Spleen (tissue), 11 donors: Measurements from ENCODE around the gene PGGT1B. TPM values are rescaled to one million over a fixed set of nuclear protein-coding genes. Genes with fewer than 3 reads are reported as not detected.

Experiments used
- DNase-seq: peaks from one replicate; pipeline ENCODE4 v3.0.0-alpha.2; 2020
- H3K27ac ChIP-seq, 8 donors: fragments of 200-600 bp; sonication (generic) in 7 of 8; 1 replicate in 4 of 8; 2 replicates in 4 of 8; pipeline versions ENCODE4 v1.5.0 to v1.8.0; 2016 to 2021; ENCODE audit warnings: inconsistent platforms in 4 of 8, mild to moderate bottlenecking in 4 of 8, moderate library complexity in 1 of 8
- H3K27me3 ChIP-seq, 7 donors: fragments of 200-600 bp; sonication (generic) in 6 of 7; replicated peaks in 1 of 7; 1 replicate in 4 of 7; 2 replicates in 3 of 7; pipeline versions ENCODE4 v1.5.0 to v1.8.0; 2016 to 2021; ENCODE audit warnings: inconsistent platforms in 3 of 7, mild to moderate bottlenecking in 1 of 7
- H3K36me3 ChIP-seq, 6 donors: fragments of 200-600 bp; sonication (generic) in 5 of 6; 1 replicate in 4 of 6; 2 replicates in 2 of 6; pipeline versions ENCODE4 v1.5.0 to v1.8.0; 2016 to 2021; ENCODE audit warnings: inconsistent platforms in 2 of 6
- H3K4me1 ChIP-seq, 6 donors: fragments of 200-600 bp; sonication (generic) in 5 of 6; 1 replicate in 3 of 6; 2 replicates in 3 of 6; pipeline versions ENCODE4 v1.5.0 to v1.8.0; 2016 to 2021; ENCODE audit warnings: inconsistent platforms in 3 of 6
- H3K4me3 ChIP-seq, 8 donors: fragments of 200-600 bp; sonication (generic) in 7 of 8; 1 replicate in 4 of 8; 2 replicates in 4 of 8; pipeline versions ENCODE4 v1.5.0 to v1.8.0; 2016 to 2021; ENCODE audit warnings: inconsistent platforms in 4 of 8, mild to moderate bottlenecking in 4 of 8, moderate library complexity in 2 of 8
- H3K9me3 ChIP-seq, 8 donors: fragments of 200-600 bp; sonication (generic) in 7 of 8; 1 replicate in 4 of 8; 2 replicates in 4 of 8; pipeline versions ENCODE4 v1.5.0 to v1.8.0; 2016 to 2021; ENCODE audit warnings: inconsistent platforms in 4 of 8
- CTCF ChIP-seq, 11 experiments: fragments of 200-600 bp in 7 of 11; fragments of 450-650 bp in 4 of 11; sonication (generic) in 4 of 11; IDR thresholded peaks in 8 of 11; conservative IDR thresholded peaks in 3 of 11; 1 replicate in 7 of 11; 2 replicates in 4 of 11; pipeline versions ENCODE4 v1.4.0 to v1.8.0; 2016 to 2021; ENCODE audit warnings: antibody characterized with exemption in 11 of 11, inconsistent platforms in 4 of 11, mild to moderate bottlenecking in 1 of 11
- POLR2A ChIP-seq, 3 donors: fragments of 450-650 bp; IDR thresholded peaks; one replicate each; pipeline ENCODE4 v1.5.1; 2017; ENCODE audit warnings: antibody characterized with exemption in 3 of 3, mild to moderate bottlenecking in 1 of 3
- POLR2AphosphoS5 ChIP-seq, 3 donors: sonication (generic); formaldehyde crosslinking; IDR thresholded peaks; one replicate each; pipeline ENCODE4 v1.5.1; 2017; ENCODE audit warnings: antibody characterized with exemption in 3 of 3
- WGBS, 5 donors: extraction: QIAGEN DNeasy Blood & Tissue Kit in 3 of 5; methylation state at CpG; one replicate each; pipeline versions ENCODE4 v1.1.5 to v1.1.7; 2013 to 2018; 5-methylcytosine and 5-hydroxymethylcytosine counted together
- intact Hi-C: fragments of 100-400 bp; cut with DNase I; formaldehyde crosslinking; loops from one replicate; pipeline ENCODE4 v1.15.0; 2023; ENCODE audit warnings: low total_unique reads
- polyA plus RNA-seq, 3 donors: library from polyadenylated mRNA; stranded (reverse); fragments of 200-250 nt; gene quantifications; one replicate each; pipeline ENCODE4 v1.2.1, GENCODE V29; 2013
- total RNA-seq, 7 donors: library from RNA; depleted of rRNA in 3 of 7; stranded (reverse); fragments of >200 nt in 3 of 7; fragmentation: NEBNext Ultra II Directional in 4 of 7; extraction: Animal tissue kit (Norgen Biotek cat#: 25700) in 4 of 7; gene quantifications; one replicate each; pipeline versions ENCODE4 v1.1.0 to v1.2.1, GENCODE V29; 2016 to 2021
- donor health status: healthy with polysubstance abuse.
- donor health status: DM: no; HTN: no; CAD: no; lungs with moderate emphysema.
- donor health status: DM: no; HTN: no; CAD: no.
- donor health status: Bipolar disorder and iron deficiency.
- donor health status: healthy.
- donor health status: DM: no; HTN: no; CAD: no.
- donor health status: DM: yes; HTN: yes; CAD: no.

The PGGT1B gene
- total and polyA plus RNA-seq, 10 donors, result 3.7 to 59.9 (median 26.8) TPM

GRCh38 chr5:115246361-115246991 lies 16.2 kb downstream of the PGGT1B start:
- TF ChIP-seq CTCF (IDR thresholded peaks at IDR 0.05 in 8 of 11, conservative IDR thresholded peaks at IDR 0.05 in 3 of 11) (peak in 10 of 11 experiments; percentile 35 to 70 (median 64)), POLR2A (IDR thresholded peaks at IDR 0.05) (no peak), POLR2AphosphoS5 (IDR thresholded peaks at IDR 0.05) (no peak)
- intact Hi-C loops, result loop anchor here (2.0 kb wide), 1 partner anchor 148 kb away; no protein-coding TSS in a partner anchor
- WGBS, 5 donors, result 41 to 46% (median 44%) methylated on average over 3 of the region's 3 CpGs
- Histone ChIP-seq H3K4me1 (peaks cover 0 to 53% (median 10%) of the 10 kb centered on the region in 6 donors), H3K36me3 (peaks cover 0 to 32% (median 4%) of the 10 kb centered on the region in 6 donors), H3K27me3 (no peaks in the 10 kb centered on the region), H3K4me3 (no peak overlapping the region), H3K9me3 (no peaks in the 10 kb centered on the region), H3K27ac (no peak overlapping the region)
- DNase-seq, result no peak

GRCh38 chr5:115243412-115243811 lies 19.3 kb downstream of the PGGT1B start:
- Histone ChIP-seq H3K9me3 (no peaks in the 10 kb centered on the region), H3K27me3 (no peaks in the 10 kb centered on the region), H3K4me3 (no peak overlapping the region), H3K4me1 (peaks cover 0 to 34% (median 5%) of the 10 kb centered on the region in 6 donors), H3K36me3 (peaks cover 0 to 44% (median 26%) of the 10 kb centered on the region in 6 donors), H3K27ac (no peak overlapping the region)
- DNase-seq, result no peak
- TF ChIP-seq POLR2A (IDR thresholded peaks at IDR 0.05), result no peak
- no peak for TF ChIP-seq POLR2AphosphoS5 (IDR thresholded peaks at IDR 0.05)
- TF ChIP-seq CTCF (IDR thresholded peaks at IDR 0.05 in 8 of 11, conservative IDR thresholded peaks at IDR 0.05 in 3 of 11), result no peak
- intact Hi-C loops, result no loop called here

- H3K36me3 ChIP-seq, result peaks cover 0 to 47% (median 31%) of the 10 kb centered on the region in 6 donors
- intact Hi-C loops, result no loop called here
- 74 to 85% (median 79%) methylated on average over 4 of the region's 4 CpGs for WGBS, 5 donors
These were observed 20.6 kb downstream of the PGGT1B start for GRCh38 chr5:115241881-115242642.

More at GRCh38 chr5:115241881-115242642, 20.6 kb downstream of the PGGT1B start:
- Histone ChIP-seq H3K4me3 (no peak overlapping the region), H3K4me1 (peaks cover 0 to 34% (median 5%) of the 10 kb centered on the region in 6 donors), H3K9me3 (no peaks in the 10 kb centered on the region), H3K27ac (no peak overlapping the region), H3K27me3 (no peaks in the 10 kb centered on the region)
- DNase-seq, result no peak
- no peak for TF ChIP-seq CTCF (IDR thresholded peaks at IDR 0.05 in 8 of 11, conservative IDR thresholded peaks at IDR 0.05 in 3 of 11)
- TF ChIP-seq POLR2A (IDR thresholded peaks at IDR 0.05), result no peak
- no peak for TF ChIP-seq POLR2AphosphoS5 (IDR thresholded peaks at IDR 0.05)
